22Rv1 (cell line): Measurements from ENCODE around the gene CSMD2.

ENCODE experiments used
- H3K27ac ChIP-seq: fragments of 450-650 bp; 2 replicates; pipeline ENCODE4 v1.5.1; 2017
- ZFX ChIP-seq: fragments of 450-650 bp; IDR thresholded peaks from 2 replicates; pipeline ENCODE4 v1.6.1; 2017; ENCODE audit warnings: antibody characterized with exemption, borderline replicate concordance
- TF ChIP-seq, protein P1 (sequence below): fragments of 450-650 bp; IDR thresholded peaks from 2 replicates; pipeline ENCODE4 v1.5.1; 2017; ENCODE audit warnings: mild to moderate bottlenecking

The CSMD2 gene

DNA sequence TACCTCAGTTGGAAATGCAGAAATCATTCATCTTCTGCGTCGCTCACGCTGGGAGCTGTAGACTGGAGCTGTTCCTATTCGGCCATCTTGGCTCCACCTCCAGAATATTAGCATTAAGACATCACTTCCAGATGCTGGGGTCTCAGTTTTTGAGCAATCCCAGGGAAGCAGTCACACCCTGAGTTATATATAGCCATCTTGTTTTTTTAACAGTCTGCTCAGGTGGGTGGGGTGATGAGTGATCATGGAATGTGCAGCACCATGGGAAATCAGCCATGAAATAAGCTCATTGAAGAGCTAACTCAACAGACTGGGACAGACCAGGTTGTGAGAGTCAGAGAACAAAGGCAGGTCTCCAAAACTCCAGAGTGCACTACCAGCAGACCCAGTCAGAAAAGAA, 328.1 kb downstream of the CSMD2 start:
- TF ChIP-seq, protein P1, sequence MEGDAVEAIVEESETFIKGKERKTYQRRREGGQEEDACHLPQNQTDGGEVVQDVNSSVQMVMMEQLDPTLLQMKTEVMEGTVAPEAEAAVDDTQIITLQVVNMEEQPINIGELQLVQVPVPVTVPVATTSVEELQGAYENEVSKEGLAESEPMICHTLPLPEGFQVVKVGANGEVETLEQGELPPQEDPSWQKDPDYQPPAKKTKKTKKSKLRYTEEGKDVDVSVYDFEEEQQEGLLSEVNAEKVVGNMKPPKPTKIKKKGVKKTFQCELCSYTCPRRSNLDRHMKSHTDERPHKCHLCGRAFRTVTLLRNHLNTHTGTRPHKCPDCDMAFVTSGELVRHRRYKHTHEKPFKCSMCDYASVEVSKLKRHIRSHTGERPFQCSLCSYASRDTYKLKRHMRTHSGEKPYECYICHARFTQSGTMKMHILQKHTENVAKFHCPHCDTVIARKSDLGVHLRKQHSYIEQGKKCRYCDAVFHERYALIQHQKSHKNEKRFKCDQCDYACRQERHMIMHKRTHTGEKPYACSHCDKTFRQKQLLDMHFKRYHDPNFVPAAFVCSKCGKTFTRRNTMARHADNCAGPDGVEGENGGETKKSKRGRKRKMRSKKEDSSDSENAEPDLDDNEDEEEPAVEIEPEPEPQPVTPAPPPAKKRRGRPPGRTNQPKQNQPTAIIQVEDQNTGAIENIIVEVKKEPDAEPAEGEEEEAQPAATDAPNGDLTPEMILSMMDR: no peak
- no peak for TF ChIP-seq ZFX

DNA sequence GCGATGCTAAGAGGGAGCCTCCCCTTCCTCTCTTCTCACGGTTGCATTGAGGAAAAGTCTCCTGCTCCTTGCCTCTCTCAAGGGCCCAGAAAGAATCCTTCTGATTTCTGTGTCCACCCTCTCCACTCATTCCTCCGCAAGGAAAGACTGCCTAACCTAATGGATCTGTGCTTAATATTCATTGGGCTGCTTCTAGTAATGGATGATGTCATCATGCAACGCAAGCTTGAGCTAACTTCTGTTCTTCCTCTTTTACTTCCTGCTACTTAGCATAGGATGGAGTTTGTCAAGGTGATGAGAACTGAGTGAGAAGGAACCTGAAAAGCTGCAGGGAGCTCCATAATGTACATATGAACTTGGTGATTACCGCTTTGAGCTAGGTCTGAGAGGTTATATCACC, 336.4 kb downstream of the CSMD2 start:
- no peak overlapping the region for H3K27ac ChIP-seq
- TF ChIP-seq, protein P1: no peak
- no peak for TF ChIP-seq ZFX

More for the DNA sequence above, 328.1 kb downstream of the CSMD2 start:
- no peak overlapping the region for H3K27ac ChIP-seq

DNA sequence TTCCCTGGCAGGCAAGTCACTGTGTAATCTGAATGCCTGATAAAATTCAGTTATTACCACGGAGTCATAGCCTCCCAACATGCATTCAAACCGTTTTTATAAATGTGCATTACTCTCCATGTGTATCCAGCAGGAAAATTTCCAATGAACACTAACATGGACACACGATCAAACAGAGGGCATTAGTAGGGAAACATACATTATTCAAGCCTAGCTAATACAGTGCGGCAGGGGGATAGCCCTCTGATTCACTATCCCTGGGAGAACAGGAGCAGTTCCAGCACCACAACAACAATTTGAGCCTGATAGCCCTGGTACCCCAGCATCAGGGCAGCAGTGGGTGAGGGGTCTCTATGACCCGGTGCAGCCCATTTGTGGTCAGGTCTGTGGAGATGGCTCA, 337.0 kb downstream of the CSMD2 start:
- H3K27ac ChIP-seq: no peak overlapping the region
- no peak for TF ChIP-seq ZFX
- TF ChIP-seq, protein P1: no peak

DNA sequence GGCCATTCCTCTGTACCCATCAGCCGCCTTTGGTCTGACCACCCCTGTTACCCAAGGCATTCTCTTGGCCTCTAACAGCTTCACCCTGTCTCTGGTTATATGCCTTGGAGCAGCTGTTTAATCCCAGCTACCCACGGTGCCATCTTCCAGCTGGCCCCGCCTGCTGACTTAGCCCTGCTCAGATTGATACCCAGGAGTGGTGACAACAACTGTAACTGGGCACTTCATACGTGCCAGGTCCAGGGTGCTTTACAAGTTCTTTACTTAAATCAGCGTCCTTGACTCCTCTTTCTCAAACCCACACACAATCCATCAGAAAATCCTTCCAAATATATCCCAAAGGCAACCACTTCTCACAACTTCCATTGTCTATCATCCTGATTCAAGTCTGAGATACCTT, 338.3 kb downstream of the CSMD2 start:
- TF ChIP-seq, protein P1: no peak
- no peak for TF ChIP-seq ZFX
- no peak overlapping the region for H3K27ac ChIP-seq

DNA sequence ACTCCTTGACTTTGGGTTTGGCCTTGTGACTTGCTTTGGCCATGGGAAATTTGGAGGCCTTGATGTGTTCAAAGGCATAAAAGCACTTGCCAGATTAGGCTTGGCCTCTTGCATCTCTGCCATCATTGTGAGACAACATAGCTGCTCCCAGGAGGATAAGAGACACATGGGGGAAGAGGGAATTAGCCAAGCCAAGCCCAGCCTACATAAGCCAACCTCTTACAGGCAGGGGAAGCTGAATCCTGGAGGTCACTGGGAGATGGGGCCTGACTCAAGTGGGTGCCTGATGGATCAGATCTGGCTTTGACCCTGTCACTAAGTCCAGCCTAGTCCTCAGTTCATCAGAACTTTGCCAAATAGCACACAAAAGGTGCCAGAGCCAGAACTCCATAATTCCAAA, 338.7 kb downstream of the CSMD2 start:
- TF ChIP-seq, protein P1: no peak
- no peak for TF ChIP-seq ZFX
- H3K27ac ChIP-seq: no peak overlapping the region

DNA sequence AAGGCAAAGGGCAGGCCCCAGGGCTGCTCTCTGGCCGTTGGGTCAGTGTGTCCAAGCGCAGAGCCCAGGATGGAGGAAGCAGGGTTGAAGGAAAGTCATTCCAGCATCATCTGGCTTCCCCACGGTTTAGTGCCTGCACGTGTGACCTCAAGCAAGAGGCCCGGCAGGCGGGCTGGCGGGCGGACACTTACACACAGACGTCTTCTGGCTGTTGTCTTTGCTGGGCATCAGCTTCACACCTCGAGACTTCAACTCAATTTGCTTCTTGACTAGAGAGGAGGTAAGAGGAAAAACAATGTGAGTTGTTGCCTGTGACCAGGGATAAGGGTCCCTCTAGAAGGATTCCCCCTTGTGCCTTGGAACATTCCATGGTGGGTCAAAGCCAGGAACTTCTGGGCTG, 339.5 kb downstream of the CSMD2 start:
- H3K27ac ChIP-seq: no peak overlapping the region
- TF ChIP-seq, protein P1: no peak
- no peak for TF ChIP-seq ZFX

DNA sequence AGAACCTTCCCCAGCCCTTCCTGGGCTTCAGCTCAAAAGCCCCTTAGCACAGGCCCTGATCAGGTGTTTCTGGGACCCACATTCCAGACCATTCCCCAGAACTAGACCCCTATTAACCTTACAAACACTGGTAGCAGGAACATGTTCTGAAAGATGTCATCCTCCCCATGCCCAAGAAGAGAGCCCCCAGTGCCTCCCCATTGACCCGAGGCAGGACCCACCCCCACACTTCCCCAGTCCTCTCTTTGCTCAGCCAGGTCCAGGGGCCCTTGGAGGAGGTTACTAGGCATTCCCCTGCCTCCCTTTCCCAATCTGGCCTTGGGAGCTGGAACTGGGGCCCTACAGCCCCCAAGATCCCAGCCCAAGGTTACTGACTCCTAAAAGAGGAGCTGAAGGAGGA, 340.1 kb downstream of the CSMD2 start:
- H3K27ac ChIP-seq: no peak overlapping the region
- TF ChIP-seq, protein P1: no peak
- no peak for TF ChIP-seq ZFX
